SJCRH30 (cell line): Measurements from ENCODE around the gene SLC8A3. TPM values are rescaled to one million over a fixed set of nuclear protein-coding genes. Genes with fewer than 3 reads are reported as not detected.
A peak's percentile ranks its signal among the peaks of the same experiment; 100 is the strongest.

ENCODE experiments used
- DNase-seq, 2 experiments: peaks; one replicate each; pipeline ENCODE4 v3.0.0-alpha.2; 2015 to 2020
- H3K27ac ChIP-seq: fragments of 250-450 bp; sonication (Bioruptor Pico); 2 replicates; pipeline ENCODE4 v1.5.1; 2020; ENCODE audit warnings: mild to moderate bottlenecking, moderate library complexity
- H3K27me3 ChIP-seq: fragments of 250-450 bp; sonication (Bioruptor Pico); 2 replicates; pipeline ENCODE4 v1.5.1; 2020; ENCODE audit warnings: mild to moderate bottlenecking, moderate library complexity
- H3K36me3 ChIP-seq: fragments of 250-450 bp; sonication (Bioruptor Pico); 2 replicates; pipeline ENCODE4 v1.5.1; 2020; ENCODE audit warnings: mild to moderate bottlenecking, moderate library complexity
- H3K4me1 ChIP-seq: fragments of 250-450 bp; sonication (Bioruptor Pico); 2 replicates; pipeline ENCODE4 v1.5.1; 2020; ENCODE audit warnings: mild to moderate bottlenecking, moderate library complexity
- H3K4me3 ChIP-seq: fragments of 250-450 bp; sonication (Bioruptor Pico); 2 replicates; pipeline ENCODE4 v1.5.1; 2020; ENCODE audit warnings: mild to moderate bottlenecking, moderate library complexity
- H3K9me3 ChIP-seq: fragments of 250-450 bp; sonication (Bioruptor Pico); replicated peaks from 2 replicates; pipeline ENCODE4 v1.5.1; 2020; ENCODE audit warnings: mild to moderate bottlenecking, moderate library complexity
- total RNA-seq: library from RNA; depleted of rRNA; stranded (reverse); fragments of >200 nt; shearing (Covaris generic); gene quantifications from 2 replicates; pipeline ENCODE4 v1.2.3, GENCODE V29; 2014

Gene SLC8A3
- total RNA-seq, 1 experiment from 2014 or later: 17.2 TPM

- Histone ChIP-seq H3K27ac (no peak overlapping the region), H3K27me3 (no peaks in the 10 kb centered on the region), H3K4me3 (no peak overlapping the region), H3K36me3 (no peaks in the 10 kb centered on the region), H3K9me3 (no peaks in the 10 kb centered on the region), H3K4me1 (no peaks in the 10 kb centered on the region)
- no peak for DNase-seq
Measured at GRCh38 chr14:70080076-70080475, 108.7 kb downstream of the SLC8A3 start.

- H3K9me3 ChIP-seq: no peaks in the 10 kb centered on the region
- H3K27me3 ChIP-seq: no peaks in the 10 kb centered on the region
- H3K4me1 ChIP-seq: no peaks in the 10 kb centered on the region
- no peak overlapping the region for H3K4me3 ChIP-seq
- no peaks in the 10 kb centered on the region for H3K36me3 ChIP-seq
- H3K27ac ChIP-seq: no peak overlapping the region
- DNase-seq: no peak
Measured at GRCh38 chr14:70078329-70078728, 110.4 kb downstream of the SLC8A3 start.

- Histone ChIP-seq H3K4me1 (no peaks in the 10 kb centered on the region), H3K27me3 (no peaks in the 10 kb centered on the region), H3K27ac (no peak overlapping the region), H3K9me3 (no peaks in the 10 kb centered on the region), H3K4me3 (no peak overlapping the region), H3K36me3 (no peaks in the 10 kb centered on the region)
- no peak for DNase-seq
Measured at GRCh38 chr14:70077720-70078119, 111.0 kb downstream of the SLC8A3 start.

- H3K4me1 ChIP-seq: no peaks in the 10 kb centered on the region
- H3K4me3 ChIP-seq: no peak overlapping the region
- H3K9me3 ChIP-seq: no peaks in the 10 kb centered on the region
- no peak overlapping the region for H3K27ac ChIP-seq
- H3K36me3 ChIP-seq: no peaks in the 10 kb centered on the region
- no peak for DNase-seq
- no peaks in the 10 kb centered on the region for H3K27me3 ChIP-seq
Measured at GRCh38 chr14:70077005-70077404, 111.7 kb downstream of the SLC8A3 start.

- Histone ChIP-seq H3K4me3 (no peak overlapping the region), H3K27me3 (no peaks in the 10 kb centered on the region), H3K36me3 (no peaks in the 10 kb centered on the region), H3K9me3 (no peaks in the 10 kb centered on the region), H3K4me1 (no peaks in the 10 kb centered on the region), H3K27ac (no peak overlapping the region)
- DNase-seq: peak; percentile 67 to 87
Measured at GRCh38 chr14:70073924-70074566, 114.7 kb downstream of the SLC8A3 start.

GRCh38 chr14:70069186-70069585 lies 119.6 kb downstream of the SLC8A3 start:
- Histone ChIP-seq H3K4me1 (no peaks in the 10 kb centered on the region), H3K27ac (no peak overlapping the region), H3K4me3 (no peak overlapping the region), H3K27me3 (no peaks in the 10 kb centered on the region), H3K9me3 (no peaks in the 10 kb centered on the region), H3K36me3 (no peaks in the 10 kb centered on the region)
- DNase-seq: no peak

GRCh38 chr14:70067810-70068209 lies 120.9 kb downstream of the SLC8A3 start:
- Histone ChIP-seq H3K4me1 (no peaks in the 10 kb centered on the region), H3K27ac (no peak overlapping the region), H3K36me3 (no peaks in the 10 kb centered on the region), H3K9me3 (no peaks in the 10 kb centered on the region), H3K4me3 (no peak overlapping the region), H3K27me3 (no peaks in the 10 kb centered on the region)
- DNase-seq: no peak

- Histone ChIP-seq H3K27ac (no peak overlapping the region), H3K9me3 (no peaks in the 10 kb centered on the region), H3K36me3 (no peaks in the 10 kb centered on the region), H3K4me3 (no peak overlapping the region), H3K4me1 (no peaks in the 10 kb centered on the region), H3K27me3 (no peaks in the 10 kb centered on the region)
- no peak for DNase-seq
Measured at GRCh38 chr14:70064136-70064865, 124.5 kb downstream of the SLC8A3 start.

GRCh38 chr14:70061108-70061507 lies 127.6 kb downstream of the SLC8A3 start:
- no peak for DNase-seq
- Histone ChIP-seq H3K4me3 (no peak overlapping the region), H3K27me3 (no peaks in the 10 kb centered on the region), H3K36me3 (no peaks in the 10 kb centered on the region), H3K9me3 (no peaks in the 10 kb centered on the region), H3K4me1 (no peaks in the 10 kb centered on the region), H3K27ac (no peak overlapping the region)

- H3K4me3 ChIP-seq: no peak overlapping the region
- no peaks in the 10 kb centered on the region for H3K27me3 ChIP-seq
- H3K9me3 ChIP-seq: no peaks in the 10 kb centered on the region
- no peaks in the 10 kb centered on the region for H3K36me3 ChIP-seq
- DNase-seq: no peak
- no peaks in the 10 kb centered on the region for H3K4me1 ChIP-seq
- no peak overlapping the region for H3K27ac ChIP-seq
Measured at GRCh38 chr14:70059545-70059944, 129.2 kb downstream of the SLC8A3 start.

GRCh38 chr14:70057519-70058136 lies 131.1 kb downstream of the SLC8A3 start:
- Histone ChIP-seq H3K36me3 (no peaks in the 10 kb centered on the region), H3K9me3 (no peaks in the 10 kb centered on the region), H3K4me3 (no peak overlapping the region), H3K27ac (no peak overlapping the region), H3K27me3 (no peaks in the 10 kb centered on the region), H3K4me1 (no peaks in the 10 kb centered on the region)
- no peak for DNase-seq

GRCh38 chr14:70052990-70053389 lies 135.8 kb downstream of the SLC8A3 start:
- H3K4me3 ChIP-seq: no peak overlapping the region
- H3K4me1 ChIP-seq: no peaks in the 10 kb centered on the region
- no peaks in the 10 kb centered on the region for H3K36me3 ChIP-seq
- DNase-seq: peak; percentile 39 to 72
- H3K27ac ChIP-seq: no peak overlapping the region
- no peaks in the 10 kb centered on the region for H3K9me3 ChIP-seq
- H3K27me3 ChIP-seq: no peaks in the 10 kb centered on the region

- Histone ChIP-seq H3K9me3 (no peaks in the 10 kb centered on the region), H3K36me3 (no peaks in the 10 kb centered on the region), H3K4me1 (no peaks in the 10 kb centered on the region), H3K27ac (no peak overlapping the region), H3K4me3 (no peak overlapping the region), H3K27me3 (no peaks in the 10 kb centered on the region)
- no peak for DNase-seq
Measured at GRCh38 chr14:70050136-70050535, 138.6 kb downstream of the SLC8A3 start.

- H3K27me3 ChIP-seq: no peaks in the 10 kb centered on the region
- H3K4me3 ChIP-seq: no peak overlapping the region
- no peak for DNase-seq
- no peaks in the 10 kb centered on the region for H3K36me3 ChIP-seq
- no peak overlapping the region for H3K27ac ChIP-seq
- no peaks in the 10 kb centered on the region for H3K9me3 ChIP-seq
- H3K4me1 ChIP-seq: no peaks in the 10 kb centered on the region
Measured at GRCh38 chr14:70049605-70050004, 139.1 kb downstream of the SLC8A3 start.

- Histone ChIP-seq H3K27ac (no peak overlapping the region), H3K9me3 (no peaks in the 10 kb centered on the region), H3K4me1 (no peaks in the 10 kb centered on the region), H3K36me3 (no peaks in the 10 kb centered on the region), H3K4me3 (no peak overlapping the region), H3K27me3 (no peaks in the 10 kb centered on the region)
- DNase-seq: no peak
Measured at GRCh38 chr14:70048313-70048654, 140.5 kb downstream of the SLC8A3 start.
